ENCODE data around the gene GPR153.

GPR153 gene

DNA sequence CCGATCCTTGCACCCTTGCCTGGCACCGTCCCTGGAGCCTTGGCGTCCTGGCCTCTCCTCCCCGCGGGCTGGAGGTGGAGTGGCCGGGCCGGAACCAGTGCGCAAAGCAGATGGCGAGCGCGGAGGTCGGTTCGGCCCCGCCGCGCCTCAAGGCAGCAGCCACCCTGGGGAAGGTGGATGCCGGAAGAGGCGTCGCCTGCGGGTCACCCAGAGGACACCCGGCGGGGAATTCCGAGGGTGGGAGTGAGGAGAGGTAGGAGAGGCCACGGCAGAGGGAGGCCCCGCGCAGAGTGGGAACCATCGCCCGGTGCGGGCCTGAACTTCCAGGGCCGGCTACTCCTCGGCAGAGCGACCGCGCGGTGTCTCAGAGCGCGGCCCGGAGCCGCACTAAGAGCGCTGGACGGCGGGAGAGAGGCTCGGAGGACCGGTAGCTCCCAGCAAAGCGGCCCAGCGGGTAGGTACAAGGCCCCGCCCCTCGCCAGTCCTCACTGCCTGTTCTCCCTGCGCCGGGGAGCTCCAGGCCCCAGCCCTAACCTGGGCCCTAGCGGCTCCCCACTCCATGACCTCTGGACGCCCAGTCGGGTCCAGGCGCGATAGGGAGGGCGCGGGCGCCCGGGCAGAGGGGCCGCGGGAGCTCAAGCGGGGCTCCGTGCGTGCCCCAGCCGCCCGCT, 54.9 kb downstream of the GPR153 start, which contains the start of gene RNF207:
TSS of gene RNF207 (plus strand) at position 271 of the 671 bp plus-strand sequence. CDS start 417 bp downstream, outside the sequence.
- H3K9me3 ChIP-seq (ENCODE audit: low read length) = no peaks in the 10 kb centered on the region
- peaks cover 11% of the 10 kb centered on the region for H3K4me1 ChIP-seq (ENCODE audit: insufficient read depth, low read length)
- H3K27me3 ChIP-seq (ENCODE audit: control insufficient read depth in 1 of 2, insufficient read depth in 2 of 2, low read length in 2 of 2) = no peaks in the 10 kb centered on the region
- no peak within 1 kb of the TSS for H3K9ac ChIP-seq (ENCODE audit: low read length)
- H3K4me3 ChIP-seq (ENCODE audit: low read depth in 1 of 2, low read length in 2 of 2) = peak within 1 kb of the TSS; percentile 36 to 49
- no peaks in the 10 kb centered on the region for H3K36me3 ChIP-seq (ENCODE audit: insufficient read depth, low read length)
- peak within 1 kb of the TSS; percentile 42 for H3K27ac ChIP-seq (ENCODE audit: low read depth, low read length)

DNA sequence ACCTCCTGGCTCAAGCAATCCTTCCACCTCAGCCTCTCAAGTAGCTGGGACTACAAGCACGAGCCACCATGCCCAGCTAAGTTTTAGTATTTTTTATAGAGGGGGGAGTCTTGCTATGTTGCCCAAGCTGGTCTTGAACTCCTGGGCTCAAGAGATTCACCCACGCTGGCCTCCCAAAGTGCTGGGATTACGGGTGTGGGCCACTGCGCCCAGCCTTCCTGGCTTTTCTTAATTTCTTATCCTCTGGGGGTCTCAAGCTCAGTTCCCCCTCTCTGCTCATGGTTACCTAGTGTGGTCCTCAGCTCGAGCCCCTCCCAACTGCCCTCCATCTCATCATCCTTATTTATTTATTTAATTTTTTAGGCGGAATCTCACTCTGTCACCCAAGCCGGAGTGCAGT, 58.6 kb downstream of the GPR153 start:
- H3K4me1 ChIP-seq (ENCODE audit: insufficient read depth, low read length) = peaks cover 34% of the 10 kb centered on the region
- H3K4me3 ChIP-seq (ENCODE audit: low read depth in 1 of 2, low read length in 2 of 2) = no peak overlapping the region
- H3K36me3 ChIP-seq (ENCODE audit: insufficient read depth, low read length) = no peaks in the 10 kb centered on the region
- H3K9ac ChIP-seq (ENCODE audit: low read length) = no peak overlapping the region
- no peaks in the 10 kb centered on the region for H3K27me3 ChIP-seq (ENCODE audit: control insufficient read depth in 1 of 2, insufficient read depth in 2 of 2, low read length in 2 of 2)
- H3K9me3 ChIP-seq (ENCODE audit: low read length) = no peaks in the 10 kb centered on the region
- H3K27ac ChIP-seq (ENCODE audit: low read depth, low read length) = no peak overlapping the region

DNA sequence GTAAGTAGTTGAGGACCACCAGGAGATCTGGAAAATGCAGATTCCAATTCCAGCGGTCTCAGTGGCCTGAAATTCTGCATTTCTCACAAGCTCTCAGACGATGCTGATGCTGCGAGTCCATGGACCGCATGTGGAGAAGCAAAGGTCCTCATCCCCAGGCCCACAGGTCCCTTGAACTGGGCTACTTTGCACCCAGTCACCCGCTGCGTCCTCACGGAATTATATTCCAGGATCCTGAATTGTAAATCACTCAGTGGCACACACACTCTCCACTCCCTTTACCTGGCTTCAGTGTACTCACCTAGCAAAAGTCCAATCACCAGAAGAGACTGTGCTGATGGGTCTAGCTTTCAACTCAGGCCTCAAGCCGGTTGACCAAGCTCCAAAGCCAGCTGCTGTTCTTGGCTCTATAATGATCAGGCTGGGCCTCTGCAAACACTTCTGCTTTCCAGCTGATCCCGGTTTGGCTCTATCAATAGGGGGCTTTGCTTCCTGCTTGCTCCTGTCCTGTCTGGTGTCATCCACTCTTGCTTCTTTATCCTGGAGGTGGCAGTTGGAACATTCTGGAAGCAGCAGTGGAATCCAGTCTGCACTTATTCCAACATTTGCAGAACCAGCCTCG, 60.6 kb downstream of the GPR153 start:
- peaks cover 13% of the 10 kb centered on the region for H3K36me3 ChIP-seq (ENCODE audit: insufficient read depth, low read length)
- H3K4me1 ChIP-seq (ENCODE audit: insufficient read depth, low read length) = peaks cover 29% of the 10 kb centered on the region
- H3K9ac ChIP-seq (ENCODE audit: low read length) = no peak overlapping the region
- H3K4me3 ChIP-seq (ENCODE audit: low read depth in 1 of 2, low read length in 2 of 2) = peak overlapping the region; percentile 4 to 89
- H3K27ac ChIP-seq (ENCODE audit: low read depth, low read length) = peak overlapping the region; percentile 37
- H3K9me3 ChIP-seq (ENCODE audit: low read length) = no peaks in the 10 kb centered on the region
- H3K27me3 ChIP-seq (ENCODE audit: control insufficient read depth in 1 of 2, insufficient read depth in 2 of 2, low read length in 2 of 2) = no peaks in the 10 kb centered on the region

DNA sequence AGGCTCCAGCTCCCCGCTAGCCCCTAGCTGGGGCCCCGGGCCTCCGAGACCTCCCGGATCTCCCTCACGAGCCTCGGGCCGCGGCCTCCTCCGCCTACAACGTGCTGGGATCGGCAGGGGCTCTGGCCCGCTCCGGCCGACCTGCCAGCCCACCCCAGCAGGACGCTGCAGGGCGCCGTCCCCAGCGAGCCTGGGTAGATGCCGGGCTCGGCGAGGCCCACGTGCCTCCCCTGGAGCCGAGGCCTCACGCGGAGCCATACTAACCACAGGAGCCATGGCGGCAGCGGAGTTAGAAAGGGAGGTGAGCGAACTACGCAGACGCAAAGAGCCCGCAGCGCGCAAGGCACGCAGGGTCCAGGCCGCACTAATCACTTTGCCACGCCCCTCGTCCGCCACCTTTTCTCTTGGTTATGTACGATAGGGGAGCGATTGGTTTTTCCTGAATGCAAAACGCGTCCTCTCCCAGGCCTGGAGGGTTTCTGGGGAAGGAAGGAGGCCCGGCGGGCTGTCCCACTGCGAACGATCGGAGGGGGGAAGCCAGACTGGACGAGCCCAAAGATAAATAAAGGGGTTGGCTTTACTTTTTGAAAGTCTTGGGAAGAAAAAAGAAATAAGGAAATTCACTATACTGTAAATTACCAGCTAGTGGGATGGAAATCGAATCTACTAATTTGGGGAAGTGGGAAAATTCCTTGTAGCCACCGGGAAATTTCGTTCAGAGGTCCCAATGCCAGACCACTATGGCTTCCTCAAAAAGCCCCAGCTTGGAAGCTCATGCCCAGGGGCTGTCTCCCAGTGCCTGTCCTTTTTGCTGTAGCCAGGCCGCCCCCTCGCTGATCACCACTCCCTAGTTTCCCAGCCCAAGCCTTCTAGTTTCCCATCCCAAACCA, 61.4 kb downstream of the GPR153 start, which contains the start of gene RPL22:
TSS of gene RPL22 (minus strand) at position 298 of the 890 bp plus-strand sequence. CDS start at position 276, 22 bp downstream.
- H3K27ac ChIP-seq (ENCODE audit: low read depth, low read length) = peak within 1 kb of the TSS; percentile 65
- H3K4me3 ChIP-seq (ENCODE audit: low read depth in 1 of 2, low read length in 2 of 2) = peak within 1 kb of the TSS; percentile 71 to 89
- peaks cover 15% of the 10 kb centered on the region for H3K36me3 ChIP-seq (ENCODE audit: insufficient read depth, low read length)
- no peaks in the 10 kb centered on the region for H3K27me3 ChIP-seq (ENCODE audit: control insufficient read depth in 1 of 2, insufficient read depth in 2 of 2, low read length in 2 of 2)
- H3K9me3 ChIP-seq (ENCODE audit: low read length) = no peaks in the 10 kb centered on the region
- H3K4me1 ChIP-seq (ENCODE audit: insufficient read depth, low read length) = peaks cover 23% of the 10 kb centered on the region
- H3K9ac ChIP-seq (ENCODE audit: low read length) = peak within 1 kb of the TSS; percentile 91

DNA sequence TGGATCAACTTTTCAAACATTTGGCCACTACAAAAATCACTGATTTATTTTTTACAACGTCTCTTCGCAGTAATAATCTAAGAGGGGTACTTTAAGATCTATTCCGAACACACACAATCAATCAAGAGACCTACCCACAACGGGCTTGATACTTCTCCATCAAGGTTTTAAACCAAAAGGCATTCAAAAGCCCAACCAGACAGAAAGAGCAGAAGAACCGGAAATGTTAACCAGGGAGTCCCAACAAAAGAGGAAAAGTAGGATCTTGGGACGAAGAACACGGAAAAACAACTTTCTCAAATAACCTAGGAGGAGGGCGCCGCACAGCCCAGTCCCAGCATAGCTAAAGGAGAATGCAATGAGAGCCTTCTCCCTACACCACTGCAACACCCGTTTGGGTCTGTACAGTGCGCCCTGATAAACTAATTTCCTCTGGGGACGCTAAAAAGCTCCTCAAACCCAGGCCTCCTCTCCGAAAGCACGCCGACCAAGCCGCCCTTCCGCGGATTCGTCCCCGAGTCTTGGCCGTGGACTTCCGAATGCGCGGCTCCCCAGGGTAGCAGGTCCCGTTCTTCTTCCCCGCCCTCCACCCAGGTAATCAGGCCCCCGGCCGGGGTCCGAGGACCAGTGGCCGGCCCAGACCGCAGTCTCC, 62.1 kb downstream of the GPR153 start:
- no peaks in the 10 kb centered on the region for H3K27me3 ChIP-seq (ENCODE audit: control insufficient read depth in 1 of 2, insufficient read depth in 2 of 2, low read length in 2 of 2)
- peak overlapping the region; percentile 65 for H3K27ac ChIP-seq (ENCODE audit: low read depth, low read length)
- peaks cover 23% of the 10 kb centered on the region for H3K4me1 ChIP-seq (ENCODE audit: insufficient read depth, low read length)
- H3K36me3 ChIP-seq (ENCODE audit: insufficient read depth, low read length) = peaks cover 23% of the 10 kb centered on the region
- H3K9me3 ChIP-seq (ENCODE audit: low read length) = no peaks in the 10 kb centered on the region
- H3K4me3 ChIP-seq (ENCODE audit: low read depth in 1 of 2, low read length in 2 of 2) = peak overlapping the region; percentile 71 to 89
- peak overlapping the region; percentile 91 for H3K9ac ChIP-seq (ENCODE audit: low read length)

DNA sequence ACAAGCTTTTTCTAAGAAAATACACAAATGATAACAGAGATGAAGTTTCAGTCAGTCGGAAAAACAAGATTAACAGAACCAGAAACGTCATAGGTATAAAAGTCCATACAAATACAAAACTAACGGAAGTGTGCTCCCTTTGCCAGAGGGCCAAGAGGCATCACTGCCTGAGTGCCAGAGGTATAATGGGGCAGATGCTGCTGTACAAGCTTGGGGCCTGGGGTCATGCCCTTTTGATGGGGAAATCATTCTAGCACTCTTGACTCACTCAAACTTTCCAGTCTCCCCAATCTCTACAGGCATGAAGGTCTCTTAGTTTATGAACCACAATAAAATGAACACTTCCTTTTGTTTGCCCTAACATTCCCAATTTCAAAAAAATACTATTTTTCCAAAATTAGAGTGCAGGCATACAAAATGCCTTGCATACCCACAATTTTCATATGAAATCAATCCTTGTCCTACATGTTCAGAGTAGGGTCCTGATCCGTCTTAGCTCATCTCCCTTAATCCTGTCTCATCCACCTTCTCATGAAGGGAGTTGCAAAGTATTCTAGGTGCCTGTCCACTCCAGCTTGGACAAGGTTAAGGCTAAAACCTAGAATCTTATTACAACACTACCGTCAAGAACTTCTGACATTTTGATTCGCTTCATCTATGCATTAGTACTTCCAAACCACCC, 63.0 kb downstream of the GPR153 start:
- Histone ChIP-seq H3K4me3 (ENCODE audit: low read depth in 1 of 2, low read length in 2 of 2) (peak overlapping the region in 1 of 2 donors; percentile 89), H3K4me1 (ENCODE audit: insufficient read depth, low read length) (peaks cover 23% of the 10 kb centered on the region), H3K9ac (ENCODE audit: low read length) (peak overlapping the region; percentile 91), H3K27me3 (ENCODE audit: control insufficient read depth in 1 of 2, insufficient read depth in 2 of 2, low read length in 2 of 2) (no peaks in the 10 kb centered on the region), H3K36me3 (ENCODE audit: insufficient read depth, low read length) (peaks cover 29% of the 10 kb centered on the region), H3K27ac (ENCODE audit: low read depth, low read length) (no peak overlapping the region), H3K9me3 (ENCODE audit: low read length) (no peaks in the 10 kb centered on the region)
